Head of caudate nucleus (tissue), 42 donors: ENCODE results near the gene KCNH4.

Experiments
- DNase-seq, 42 donors: peaks; one replicate each; pipeline versions ENCODE4 v3.0.0 to v3.0.0-alpha.2; 2020 to 2021; ENCODE audit warnings: mixed read lengths in 7 of 42
- intact Hi-C: fragments of 100-400 bp; cut with DNase I; formaldehyde crosslinking; loops from one replicate; pipeline ENCODE4 v1.15.0; 2022

The KCNH4 gene

GRCh38 chr17:42182927-42183734, 2.2 kb upstream of the KCNH4 start:
- intact Hi-C loops: loop anchor here (10.0 kb wide), 1 partner anchor 222 kb away; no protein-coding TSS in a partner anchor
- DNase-seq: peak in 19 of 42 donors; percentile 17 to 80 (median 53)

GRCh38 chr17:42181851-42182207, 887 bp upstream of the KCNH4 start:
- DNase-seq: no peak
- intact Hi-C loops: loop anchor here (10.0 kb wide), 1 partner anchor 223 kb away; no protein-coding TSS in a partner anchor

- intact Hi-C loops: loop anchor here (10.0 kb wide), 1 partner anchor 224 kb away; no protein-coding TSS in a partner anchor
- peak in 1 of 42 donors; percentile 29 for DNase-seq
Observed at GRCh38 chr17:42180411-42180921, 476 bp downstream of the KCNH4 start.

- DNase-seq: peak in 30 of 42 donors; percentile 26 to 77 (median 51)
- intact Hi-C loops: loop anchor here (10.0 kb wide), 1 partner anchor 225 kb away; no protein-coding TSS in a partner anchor
Observed at GRCh38 chr17:42179911-42180410, 981 bp downstream of the KCNH4 start.

GRCh38 chr17:42179335-42179734, 1.6 kb downstream of the KCNH4 start:
- intact Hi-C loops: no loop called here
- no peak for DNase-seq

- intact Hi-C loops: no loop called here
- no peak for DNase-seq
Observed at GRCh38 chr17:42178817-42179216, 2.1 kb downstream of the KCNH4 start.

- intact Hi-C loops: no loop called here
Observed at GRCh38 chr17:42177684-42178083, 3.3 kb downstream of the KCNH4 start.

GRCh38 chr17:42174126-42174783, 6.7 kb downstream of the KCNH4 start:
- intact Hi-C loops: no loop called here
- peak; percentile 39 to 94 (median 74) for DNase-seq

More at GRCh38 chr17:42177684-42178083, 3.3 kb downstream of the KCNH4 start:
- no peak for DNase-seq

GRCh38 chr17:42171831-42172230, 9.1 kb downstream of the KCNH4 start:
- intact Hi-C loops: no loop called here
- peak in 41 of 42 donors; percentile 42 to 94 (median 78) for DNase-seq

GRCh38 chr17:42169351-42169750, 11.6 kb downstream of the KCNH4 start:
- intact Hi-C loops: no loop called here
- no peak for DNase-seq

- intact Hi-C loops: no loop called here
Observed at GRCh38 chr17:42167807-42168206, 13.1 kb downstream of the KCNH4 start.

GRCh38 chr17:42166196-42166763, 14.7 kb downstream of the KCNH4 start:
- DNase-seq: no peak
- intact Hi-C loops: no loop called here

More at GRCh38 chr17:42167807-42168206, 13.1 kb downstream of the KCNH4 start:
- DNase-seq: no peak

- intact Hi-C loops: no loop called here
- no peak for DNase-seq
Observed at GRCh38 chr17:42165751-42166150, 15.2 kb downstream of the KCNH4 start.

- no peak for DNase-seq
- intact Hi-C loops: no loop called here
Observed at GRCh38 chr17:42163696-42164407, 17.1 kb downstream of the KCNH4 start.

GRCh38 chr17:42163113-42163512, 17.8 kb downstream of the KCNH4 start:
- peak in 9 of 42 donors; percentile 35 to 63 (median 54) for DNase-seq

GRCh38 chr17:42160531-42160910, 20.4 kb downstream of the KCNH4 start:
- DNase-seq: peak in 1 of 42 donors; percentile 42
- intact Hi-C loops: no loop called here

More at GRCh38 chr17:42163113-42163512, 17.8 kb downstream of the KCNH4 start:
- intact Hi-C loops: no loop called here

GRCh38 chr17:42159796-42160530, 21.0 kb downstream of the KCNH4 start:
- DNase-seq: no peak
- intact Hi-C loops: no loop called here

GRCh38 chr17:42155614-42156045, 25.3 kb downstream of the KCNH4 start:
- peak in 1 of 42 donors; percentile 27 for DNase-seq
- intact Hi-C loops: no loop called here
